H1 (cell line): ENCODE results near the gene CNTN6. TPM values are rescaled to one million over a fixed set of nuclear protein-coding genes. Genes with fewer than 3 reads are reported as not detected.

ENCODE experiments used
- CTCF ChIA-PET: fragments of 300-600 bp; sonication (Branson Sonifier 250); formaldehyde crosslinking; loops from one replicate; lab custom pipeline; 2021; ENCODE audit not compliant: partially characterized antibody; lab: Charles Lee
- POLR2A ChIA-PET: fragments of 300-600 bp; sonication (Branson Sonifier 250); formaldehyde crosslinking; loops from one replicate; lab custom pipeline; 2021; ENCODE audit warnings: inconsistent platforms; ENCODE audit not compliant: partially characterized antibody; lab: Charles Lee
- DNase-seq, 2 experiments: peaks; one replicate each; pipeline versions ENCODE4 v3.0.0 to v3.0.0-alpha.2; 2010 to 2022; ENCODE audit warnings: low spot score in 2 of 2, low read depth in 1 of 2, mixed read lengths in 1 of 2
- FAIRE-seq: peaks from 2 replicates; lab custom pipeline; 2011; peaks lifted over from hg19 to GRCh38; lab: Jason Lieb, UNC
- H2AFZ ChIP-seq: 2 replicates; pipeline ENCODE4 v1.8.1; 2012; ENCODE audit warnings: low read length, inconsistent platforms
- H2AK5ac ChIP-seq: 2 replicates; pipeline ENCODE4 v1.6.1; 2013; ENCODE audit warnings: low read depth, low read length
- H2BK120ac ChIP-seq: replicated peaks from 2 replicates; pipeline ENCODE3; 2013; ENCODE audit warnings: low read depth, low read length, inconsistent platforms
- H2BK12ac ChIP-seq: 2 replicates; pipeline ENCODE4 v1.6.1; 2013; ENCODE audit warnings: low read depth, low read length
- H2BK15ac ChIP-seq: 2 replicates; pipeline ENCODE4 v1.6.1; 2013; ENCODE audit warnings: low read length
- H2BK20ac ChIP-seq: 2 replicates; pipeline ENCODE4 v1.6.1; 2013; ENCODE audit warnings: low read length
- H2BK5ac ChIP-seq: 2 replicates; pipeline ENCODE4 v1.6.1; 2013; ENCODE audit warnings: low read depth, low read length
- H3K14ac ChIP-seq: 2 replicates; pipeline ENCODE4 v1.6.1; 2013; ENCODE audit warnings: inconsistent platforms; ENCODE audit not compliant: insufficient read length
- H3K18ac ChIP-seq: 2 replicates; pipeline ENCODE4 v1.6.1; 2013; ENCODE audit warnings: low read length; ENCODE audit errors: extremely low read depth
- H3K23ac ChIP-seq: 2 replicates; pipeline ENCODE4 v1.6.1; 2013; ENCODE audit warnings: inconsistent platforms; ENCODE audit not compliant: insufficient read length
- H3K23me2 ChIP-seq: 2 replicates; pipeline ENCODE4 v1.6.1; 2013; ENCODE audit warnings: low read depth, low read length
- H3K27ac ChIP-seq: 2 replicates; pipeline ENCODE4 v1.6.1; 2011; ENCODE audit warnings: low read depth, low read length, inconsistent platforms
- H3K27me3 ChIP-seq, 4 experiments: replicated peaks in 1 of 4; 1 replicate in 1 of 4; 2 replicates in 3 of 4; pipeline versions ENCODE4 v1.6.1 to v1.8.1; 2011 to 2013; ENCODE audit warnings: low read length in 3 of 4, mild to moderate bottlenecking in 3 of 4, inconsistent platforms in 2 of 4, mixed read lengths in 2 of 4, moderate library complexity in 1 of 4; ENCODE audit not compliant: control insufficient read depth in 3 of 4, insufficient read depth in 3 of 4; ENCODE audit errors: extremely low read depth in 1 of 4
- H3K36me3 ChIP-seq, 4 experiments: 2 replicates each; pipeline versions ENCODE4 v1.6.1 to v1.8.1; 2011 to 2013; ENCODE audit warnings: mild to moderate bottlenecking in 4 of 4, low read length in 3 of 4, moderate library complexity in 2 of 4, control low read depth in 1 of 4, inconsistent platforms in 1 of 4; ENCODE audit not compliant: insufficient read depth in 4 of 4, control insufficient read depth in 2 of 4
- H3K4ac ChIP-seq: replicated peaks from 2 replicates; pipeline ENCODE3; 2013; ENCODE audit warnings: low read length, low read depth, mixed read lengths, inconsistent platforms; ENCODE audit not compliant: insufficient read length
- H3K4me1 ChIP-seq, 4 experiments: replicated peaks in 1 of 4; 1 replicate in 1 of 4; 2 replicates in 3 of 4; pipeline versions ENCODE4 v1.6.1 to v1.8.1; 2011 to 2013; ENCODE audit warnings: low read length in 3 of 4, inconsistent platforms in 2 of 4, mixed read lengths in 1 of 4; ENCODE audit not compliant: insufficient read depth in 4 of 4, control insufficient read depth in 3 of 4
- H3K4me2 ChIP-seq, 2 experiments: 2 replicates each; pipeline versions ENCODE4 v1.6.1 to v1.8.1; 2011 to 2013; ENCODE audit warnings: low read depth in 2 of 2, low read length in 2 of 2, control low read depth in 1 of 2, inconsistent platforms in 1 of 2, mild to moderate bottlenecking in 1 of 2; ENCODE audit not compliant: insufficient read depth in 1 of 2
- H3K4me3 ChIP-seq, 4 experiments: fragments of 200-600, 300-600 bp in 1 of 4; sonication (generic), shearing (Covaris generic), sonication (Bioruptor Twin) in 1 of 4; 2 replicates each; pipeline versions ENCODE4 v1.5.1 to v1.8.1; 2011 to 2016; ENCODE audit warnings: low read length in 4 of 4, low read depth in 3 of 4, control low read depth in 2 of 4, inconsistent platforms in 2 of 4, mild to moderate bottlenecking in 2 of 4, mixed read lengths in 1 of 4, moderate library complexity in 1 of 4; ENCODE audit not compliant: insufficient read depth in 2 of 4; ENCODE audit errors: extremely low read depth in 1 of 4
- H3K56ac ChIP-seq: replicated peaks from 2 replicates; pipeline ENCODE3; 2013; ENCODE audit warnings: low read depth, mild to moderate bottlenecking, mixed read lengths, low read length, inconsistent platforms; ENCODE audit not compliant: insufficient read length
- H3K79me1 ChIP-seq: 2 replicates; pipeline ENCODE4 v1.6.1; 2013; ENCODE audit warnings: low read depth, low read length, control low read depth
- H3K79me2 ChIP-seq, 2 experiments: 2 replicates each; pipeline versions ENCODE4 v1.6.1 to v1.8.1; 2012 to 2013; ENCODE audit warnings: low read length in 2 of 2, mild to moderate bottlenecking in 2 of 2, inconsistent platforms in 1 of 2; ENCODE audit not compliant: insufficient read depth in 2 of 2, control insufficient read depth in 1 of 2
- H3K9ac ChIP-seq, 4 experiments: replicated peaks in 1 of 4; 1 replicate in 1 of 4; 2 replicates in 3 of 4; pipeline versions ENCODE4 v1.6.1 to v1.8.1; 2011 to 2013; ENCODE audit warnings: low read depth in 3 of 4, low read length in 3 of 4, control low read depth in 2 of 4, mild to moderate bottlenecking in 2 of 4, moderate library complexity in 2 of 4, inconsistent platforms in 1 of 4; ENCODE audit errors: extremely low read depth in 1 of 4
- H3K9me3 ChIP-seq, 2 experiments: 2 replicates each; pipeline versions ENCODE4 v1.6.1 to v1.8.1; 2012 to 2013; ENCODE audit warnings: mild to moderate bottlenecking in 2 of 2, moderate library complexity in 2 of 2, control low read depth in 1 of 2, inconsistent platforms in 1 of 2, low read depth in 1 of 2, low read length in 1 of 2, mixed read lengths in 1 of 2; ENCODE audit not compliant: insufficient read depth in 2 of 2
- H4K20me1 ChIP-seq, 2 experiments: replicated peaks in 1 of 2; 2 replicates each; pipeline versions ENCODE3 to v1.8.1; 2011 to 2013; ENCODE audit warnings: inconsistent platforms in 2 of 2, low read length in 2 of 2, mild to moderate bottlenecking in 1 of 2; ENCODE audit not compliant: insufficient read depth in 2 of 2, control insufficient read depth in 1 of 2
- H4K5ac ChIP-seq: 2 replicates; pipeline ENCODE4 v1.6.1; 2013; ENCODE audit warnings: low read length, low read depth, mixed read lengths, inconsistent platforms; ENCODE audit not compliant: insufficient read length
- H4K8ac ChIP-seq: 2 replicates; pipeline ENCODE4 v1.8.0; 2013; ENCODE audit warnings: mild to moderate bottlenecking, moderate library complexity, low read length, inconsistent platforms; ENCODE audit not compliant: insufficient read depth; ENCODE audit errors: extremely low read depth
- H4K91ac ChIP-seq: replicated peaks from 2 replicates; pipeline ENCODE3; 2013; ENCODE audit warnings: low read length, mixed read lengths, inconsistent platforms; ENCODE audit not compliant: insufficient read length
- CHD1 ChIP-seq: IDR thresholded peaks from 2 replicates; pipeline ENCODE4 v1.6.1; 2012; ENCODE audit warnings: low read depth, low read length, improper control_type of control experiment
- CTBP2 ChIP-seq: IDR thresholded peaks from 2 replicates; pipeline ENCODE4 v1.7.0; 2011; ENCODE audit warnings: borderline replicate concordance, mild to moderate bottlenecking, moderate library complexity, mixed read lengths, low read length; ENCODE audit not compliant: insufficient read depth, insufficient read length
- EGR1 ChIP-seq: IDR thresholded peaks from 2 replicates; pipeline ENCODE4 v1.6.1; 2011; ENCODE audit warnings: low read depth, low read length, borderline replicate concordance
- KDM4A ChIP-seq: IDR thresholded peaks from one replicate; pipeline ENCODE4 v1.7.1; 2012; ENCODE audit warnings: low read depth, mild to moderate bottlenecking, moderate library complexity, low read length, inconsistent platforms; ENCODE audit not compliant: severe bottlenecking
- RNF2 ChIP-seq: fragments of 200-900, 300-1000 bp; sonication (generic); IDR thresholded peaks from 2 replicates; pipeline ENCODE4 v1.7.1; 2016; ENCODE audit warnings: borderline replicate concordance, low read depth, mild to moderate bottlenecking, antibody characterized with exemption, low read length; ENCODE audit not compliant: poor library complexity, severe bottlenecking; ENCODE audit errors: missing control alignments
- SIRT6 ChIP-seq: IDR thresholded peaks from one replicate; pipeline ENCODE4 v1.7.1; 2012; ENCODE audit warnings: low read length, inconsistent platforms
- WGBS, 2 experiments: shearing (Covaris generic) in 1 of 2; methylation state at CpG; one replicate each; pipeline versions ENCODE4 v1.1.6 to v1.1.7; 2013 to 2015; ENCODE audit warnings: low lambda C conversion rate in 2 of 2, mixed read lengths in 2 of 2, inconsistent platforms in 1 of 2, low coverage in 1 of 2, missing lambda C conversion rate in 1 of 2; ENCODE audit not compliant: insufficient replicate concordance in 2 of 2, insufficient coverage in 1 of 2, insufficient read length in 1 of 2; ENCODE audit errors: extremely low coverage in 1 of 2, missing lambda C conversion rate in 1 of 2; 5-methylcytosine and 5-hydroxymethylcytosine counted together
- polyA plus RNA-seq, 7 experiments: library from polyadenylated mRNA; depleted of rRNA in 3 of 7; stranded (reverse) in 5 of 7; unstranded in 2 of 7; fragments of >200 nt in 5 of 7; fragments of 200-250 nt in 2 of 7; gene quantifications; 1 replicate in 5 of 7; 2 replicates in 1 of 7; 4 replicates in 1 of 7; pipeline versions ENCODE4 v1.2.1 to v1.2.3, GENCODE V29; 2011 to 2013; ENCODE audit warnings: missing spikeins in 2 of 7, mixed read lengths in 2 of 7
- total RNA-seq: library from RNA; stranded (reverse); fragmentation: NEBNext Ultra II Directional; extraction: Animal tissue kit (Norgen Biotek cat#: 25700); gene quantifications from 2 replicates; pipeline ENCODE4 v1.2.1, GENCODE V29; 2021
- TF ChIP-seq, protein P1 (sequence below): IDR thresholded peaks from 2 replicates; pipeline ENCODE4 v1.6.1; 2012; ENCODE audit warnings: inconsistent platforms

The CNTN6 gene
- total and polyA plus RNA-seq, 2 of the 8 experiments (the other 6 are each of a cell fraction or from before 2014, with no cell fraction given) = not detected

DNA sequence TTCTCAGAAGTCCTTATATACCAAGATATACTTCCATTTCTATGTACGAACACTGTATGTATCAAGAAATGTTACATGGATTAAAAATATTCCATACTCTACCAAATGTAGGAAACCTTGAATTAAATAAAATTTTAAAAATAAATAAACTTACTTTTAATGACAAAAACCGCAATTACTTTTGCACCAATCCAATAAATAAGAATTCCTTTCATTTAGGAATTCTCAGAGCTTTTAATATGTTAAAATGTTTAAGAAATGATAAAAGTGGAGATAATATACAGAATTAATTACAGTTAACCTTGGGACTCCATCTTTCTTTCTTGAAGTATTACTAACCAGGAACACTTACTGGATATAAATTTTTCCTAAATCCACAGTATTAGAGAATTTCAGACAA is 272.7 kb downstream of the CNTN6 start:
- no peak overlapping the region for H3K56ac ChIP-seq
- no peaks in the 10 kb centered on the region for H3K4me1 ChIP-seq
- no peaks in the 10 kb centered on the region for H4K20me1 ChIP-seq
- POLR2A ChIA-PET = no interaction called here
- no peak overlapping the region for H2AFZ ChIP-seq
- H3K79me1 ChIP-seq = no peaks in the 10 kb centered on the region
- no peak overlapping the region for H3K4me2 ChIP-seq
- no peak overlapping the region for H2BK12ac ChIP-seq
- no peak overlapping the region for H3K4me3 ChIP-seq
- H3K23me2 ChIP-seq = no peaks in the 10 kb centered on the region
- H2BK20ac ChIP-seq = no peak overlapping the region
- H3K36me3 ChIP-seq = no peaks in the 10 kb centered on the region
- no peaks in the 10 kb centered on the region for H3K9me3 ChIP-seq
- no peaks in the 10 kb centered on the region for H3K79me2 ChIP-seq
- H3K4ac ChIP-seq = no peak overlapping the region
- no peak overlapping the region for H2AK5ac ChIP-seq
- CTCF ChIA-PET = interaction anchor here (0.6 kb wide), 1 partner anchor 197 kb away, joined by 3 read pairs; no protein-coding TSS in a partner anchor
- H2BK15ac ChIP-seq = no peak overlapping the region
- H4K91ac ChIP-seq = no peak overlapping the region
- WGBS, 2 experiments = 90% methylated on average over 2 of the region's 2 CpGs; no CpG with 5 or more reads in 1 of the 2 experiments
- H3K14ac ChIP-seq = no peak overlapping the region
- no peak overlapping the region for H3K23ac ChIP-seq
- H3K18ac ChIP-seq = no peak overlapping the region
- H4K5ac ChIP-seq = no peak overlapping the region
- H2BK120ac ChIP-seq = no peak overlapping the region
- no peak overlapping the region for H2BK5ac ChIP-seq
- FAIRE-seq (no peak), DNase-seq (no peak)
- H3K9ac ChIP-seq = no peak overlapping the region
- no peaks in the 10 kb centered on the region for H3K27me3 ChIP-seq
- H4K8ac ChIP-seq = no peak overlapping the region
- no peak overlapping the region for H3K27ac ChIP-seq
- TF ChIP-seq, protein P1, sequence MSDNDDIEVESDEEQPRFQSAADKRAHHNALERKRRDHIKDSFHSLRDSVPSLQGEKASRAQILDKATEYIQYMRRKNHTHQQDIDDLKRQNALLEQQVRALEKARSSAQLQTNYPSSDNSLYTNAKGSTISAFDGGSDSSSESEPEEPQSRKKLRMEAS = no peak
- TF ChIP-seq CTBP2 (no peak), RNF2 (no peak), CHD1 (no peak), SIRT6 (no peak), EGR1 (no peak), KDM4A (no peak)
- TF ChIP-seq, all 59 proteins: peak for 0
